Fibroblast of villous mesenchyme (primary cell): Measurements from ENCODE around the gene SPON1. TPM values are rescaled to one million over a fixed set of nuclear protein-coding genes. Genes with fewer than 3 reads are reported as not detected.

Experiments used
- DNase-seq: peaks from one replicate; pipeline ENCODE4 v3.0.0-alpha.2; 2010; ENCODE audit warnings: low read depth
- H3K4me3 ChIP-seq: 2 replicates; pipeline ENCODE4 v1.5.1; 2011; ENCODE audit warnings: low read depth, mild to moderate bottlenecking, low read length
- total RNA-seq: library from RNA; depleted of rRNA; stranded (reverse); fragments of >200 nt; gene quantifications from 2 replicates; pipeline ENCODE4 v1.2.3, GENCODE V29; 2012
- TF ChIP-seq, protein P1 (sequence below): IDR thresholded peaks from 2 replicates; pipeline ENCODE4 v1.5.1; 2012; ENCODE audit warnings: low read depth, mild to moderate bottlenecking, low read length; ENCODE audit not compliant: insufficient read depth

The SPON1 gene
- total RNA-seq, 1 donor, result 0.43 TPM

DNA sequence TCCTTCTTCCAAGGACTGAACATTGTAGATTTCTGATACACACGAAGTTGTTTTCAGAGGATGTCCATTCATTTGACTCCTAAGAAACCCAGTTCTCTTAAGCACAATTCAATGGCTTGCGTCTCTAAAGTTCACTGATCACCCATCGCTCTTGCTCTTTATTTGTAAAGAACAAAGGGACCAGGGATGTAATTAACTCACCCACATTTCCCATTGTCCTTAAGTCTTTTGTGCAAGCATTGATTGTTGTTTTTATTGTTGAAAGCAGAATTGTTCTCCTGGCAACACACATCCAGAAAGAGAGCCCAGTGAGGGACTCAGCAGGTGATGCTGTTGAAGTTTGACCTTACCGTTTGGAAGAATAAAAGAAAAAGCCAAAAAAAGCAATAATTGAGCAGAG is 59.2 kb downstream of the SPON1 start:
- no peak overlapping the region for H3K4me3 ChIP-seq
- TF ChIP-seq, protein P1, sequence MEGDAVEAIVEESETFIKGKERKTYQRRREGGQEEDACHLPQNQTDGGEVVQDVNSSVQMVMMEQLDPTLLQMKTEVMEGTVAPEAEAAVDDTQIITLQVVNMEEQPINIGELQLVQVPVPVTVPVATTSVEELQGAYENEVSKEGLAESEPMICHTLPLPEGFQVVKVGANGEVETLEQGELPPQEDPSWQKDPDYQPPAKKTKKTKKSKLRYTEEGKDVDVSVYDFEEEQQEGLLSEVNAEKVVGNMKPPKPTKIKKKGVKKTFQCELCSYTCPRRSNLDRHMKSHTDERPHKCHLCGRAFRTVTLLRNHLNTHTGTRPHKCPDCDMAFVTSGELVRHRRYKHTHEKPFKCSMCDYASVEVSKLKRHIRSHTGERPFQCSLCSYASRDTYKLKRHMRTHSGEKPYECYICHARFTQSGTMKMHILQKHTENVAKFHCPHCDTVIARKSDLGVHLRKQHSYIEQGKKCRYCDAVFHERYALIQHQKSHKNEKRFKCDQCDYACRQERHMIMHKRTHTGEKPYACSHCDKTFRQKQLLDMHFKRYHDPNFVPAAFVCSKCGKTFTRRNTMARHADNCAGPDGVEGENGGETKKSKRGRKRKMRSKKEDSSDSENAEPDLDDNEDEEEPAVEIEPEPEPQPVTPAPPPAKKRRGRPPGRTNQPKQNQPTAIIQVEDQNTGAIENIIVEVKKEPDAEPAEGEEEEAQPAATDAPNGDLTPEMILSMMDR, result no peak
- no peak for DNase-seq

DNA sequence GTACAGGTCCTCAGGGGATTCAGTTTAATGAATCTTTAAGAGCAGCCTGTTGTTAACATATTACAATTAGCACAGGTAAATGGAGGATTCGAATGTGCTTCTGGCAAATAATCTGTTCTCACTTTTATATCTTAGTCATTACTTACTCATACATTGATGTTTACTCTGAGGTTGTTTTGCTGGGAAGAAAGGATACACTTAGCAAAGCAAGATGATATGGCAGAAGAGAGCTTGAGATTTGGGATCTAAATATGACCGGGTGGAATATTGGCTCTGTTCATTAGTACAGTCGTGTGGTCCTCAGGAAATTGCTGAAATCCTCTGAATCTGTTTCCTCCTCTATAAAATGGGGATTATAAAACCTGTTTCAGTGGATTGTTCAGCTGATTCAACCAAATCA is 59.7 kb downstream of the SPON1 start:
- DNase-seq, result no peak
- no peak overlapping the region for H3K4me3 ChIP-seq
- TF ChIP-seq, protein P1, result no peak

- H3K4me3 ChIP-seq, result no peak overlapping the region
- DNase-seq, result no peak
- TF ChIP-seq, protein P1, result no peak
These were observed 60.3 kb downstream of the SPON1 start for GRCh38 chr11:14022821-14023220.

DNA sequence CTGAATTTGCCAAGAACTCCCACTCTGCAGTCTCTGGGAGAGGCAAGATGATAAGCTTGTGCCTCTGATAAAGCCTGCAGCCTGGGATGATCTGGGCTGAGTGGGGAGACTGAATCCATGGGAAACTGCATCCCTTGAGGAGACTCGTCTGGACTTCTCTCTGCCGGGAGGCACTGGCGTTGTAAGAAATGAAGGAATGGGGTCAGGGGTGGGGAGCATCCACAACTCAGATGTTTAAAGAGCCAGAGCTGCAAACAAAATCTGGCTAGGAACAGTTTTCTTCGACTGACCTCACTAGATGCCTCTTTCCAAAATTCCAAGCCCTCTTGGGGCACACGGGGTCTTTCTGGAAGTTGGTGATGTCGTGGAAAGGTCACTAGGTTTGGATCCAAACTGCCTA is 64.4 kb downstream of the SPON1 start:
- no peak overlapping the region for H3K4me3 ChIP-seq
- TF ChIP-seq, protein P1, result no peak
- DNase-seq, result no peak

- TF ChIP-seq, protein P1, result no peak
- H3K4me3 ChIP-seq, result no peak overlapping the region
- no peak for DNase-seq
These were observed 65.0 kb downstream of the SPON1 start for GRCh38 chr11:14027525-14027924.

DNA sequence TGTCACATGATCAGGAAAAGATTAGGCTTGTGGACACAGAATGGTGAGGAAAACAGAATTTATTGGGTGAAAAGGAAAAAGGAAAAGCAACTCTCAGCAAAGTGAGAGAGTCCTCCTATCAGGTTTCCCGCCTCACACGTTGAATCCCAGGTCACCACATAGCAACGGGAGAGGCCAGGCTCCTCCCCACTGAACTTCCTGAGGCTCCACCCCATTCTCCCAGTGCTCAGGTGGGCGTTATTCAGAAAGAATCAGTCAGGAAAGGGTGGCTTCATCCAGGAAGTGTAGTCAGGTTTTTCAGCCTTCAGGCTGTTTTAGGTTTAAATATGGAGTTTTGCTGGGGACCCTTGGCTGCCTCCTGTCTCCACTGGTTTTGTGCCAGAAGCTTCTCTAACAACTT is 66.9 kb downstream of the SPON1 start:
- H3K4me3 ChIP-seq, result no peak overlapping the region
- DNase-seq, result no peak
- TF ChIP-seq, protein P1, result no peak
